Measurements from ENCODE around the gene SBSN.
A peak's percentile ranks its signal among the peaks of the same experiment; 100 is the strongest.

Gene SBSN

GRCh38 chr19:35509861-35510625 is 18.1 kb downstream of the SBSN start:
- TF ChIP-seq CTCF (IDR thresholded peaks at IDR 0.05) = peak; percentile 99
- H3K79me2 ChIP-seq = no peaks in the 10 kb centered on the region
- no peaks in the 10 kb centered on the region for H3K36me3 ChIP-seq (ENCODE audit: control insufficient read depth, insufficient read depth, low read length)
- H3K9me3 ChIP-seq (ENCODE audit: control insufficient read depth, low read length) = no peaks in the 10 kb centered on the region
- peak overlapping the region; percentile 73 for H3K4me2 ChIP-seq (ENCODE audit: low read length)
- peaks cover 5% of the 10 kb centered on the region for H3K4me1 ChIP-seq
- H3K4me3 ChIP-seq (ENCODE audit: low read depth, low read length) = peak overlapping the region; percentile 74
- H3K27me3 ChIP-seq (ENCODE audit: control insufficient read depth, insufficient read depth, low read length) = no peaks in the 10 kb centered on the region
- peak overlapping the region; percentile 84 for H2AFZ ChIP-seq
- peak overlapping the region; percentile 88 for H3K27ac ChIP-seq
- H3K9ac ChIP-seq = peak overlapping the region; percentile 58

DNA sequence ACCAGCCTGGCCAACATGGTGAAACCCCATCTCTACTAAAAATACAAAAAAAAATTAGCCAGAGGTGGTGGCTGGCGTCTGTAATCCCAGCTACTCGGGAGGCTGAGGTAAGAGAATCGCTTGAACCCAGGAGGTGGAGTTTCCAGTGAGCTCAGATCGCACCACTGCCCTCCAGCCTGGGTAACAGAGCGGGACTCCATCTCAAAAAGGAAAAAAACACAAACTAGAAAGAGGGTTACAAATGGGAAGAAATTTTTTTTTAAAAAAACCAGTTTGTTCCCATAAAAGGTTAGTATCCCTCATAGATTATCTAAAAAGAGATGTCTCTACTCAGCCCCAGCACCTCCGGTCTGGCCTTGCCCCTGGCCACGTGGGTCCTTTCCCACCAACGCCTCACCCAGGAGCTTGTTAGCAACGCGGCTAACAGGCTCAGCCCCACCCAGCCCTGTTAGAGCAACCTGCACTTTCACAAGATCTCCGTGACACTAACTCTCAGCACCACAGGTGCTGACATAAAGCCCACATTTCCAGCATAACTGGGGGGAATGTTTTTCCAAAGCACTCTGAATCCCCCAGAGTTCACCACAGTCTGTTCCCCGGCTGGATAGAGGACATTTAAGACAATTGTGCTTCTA is 19.0 kb downstream of the SBSN start:
- H3K27ac ChIP-seq = peak overlapping the region; percentile 88

GRCh38 chr19:35508129-35508528 is 20.0 kb downstream of the SBSN start:
- no peak for TF ChIP-seq CTCF (IDR thresholded peaks at IDR 0.05)
- Histone ChIP-seq H3K27ac (no peak overlapping the region), H3K4me2 (ENCODE audit: low read length) (no peak overlapping the region), H3K36me3 (ENCODE audit: control insufficient read depth, insufficient read depth, low read length) (no peaks in the 10 kb centered on the region), H3K79me2 (no peaks in the 10 kb centered on the region), H3K4me3 (ENCODE audit: low read depth, low read length) (no peak overlapping the region), H3K9ac (no peak overlapping the region), H3K27me3 (ENCODE audit: control insufficient read depth, insufficient read depth, low read length) (no peaks in the 10 kb centered on the region), H3K4me1 (peaks cover 5% of the 10 kb centered on the region), H2AFZ (no peak overlapping the region), H3K9me3 (ENCODE audit: control insufficient read depth, low read length) (no peaks in the 10 kb centered on the region)

More for the DNA sequence above, 19.0 kb downstream of the SBSN start:
- no peaks in the 10 kb centered on the region for H3K79me2 ChIP-seq
- peak overlapping the region; percentile 58 for H3K9ac ChIP-seq
- peaks cover 5% of the 10 kb centered on the region for H3K4me1 ChIP-seq
- no peak for TF ChIP-seq CTCF (IDR thresholded peaks at IDR 0.05)
- no peaks in the 10 kb centered on the region for H3K27me3 ChIP-seq (ENCODE audit: control insufficient read depth, insufficient read depth, low read length)
- H3K4me2 ChIP-seq (ENCODE audit: low read length) = peak overlapping the region; percentile 73
- H3K36me3 ChIP-seq (ENCODE audit: control insufficient read depth, insufficient read depth, low read length) = no peaks in the 10 kb centered on the region
- H2AFZ ChIP-seq = peak overlapping the region; percentile 84
- H3K4me3 ChIP-seq (ENCODE audit: low read depth, low read length) = peak overlapping the region; percentile 74
- H3K9me3 ChIP-seq (ENCODE audit: control insufficient read depth, low read length) = no peaks in the 10 kb centered on the region

DNA sequence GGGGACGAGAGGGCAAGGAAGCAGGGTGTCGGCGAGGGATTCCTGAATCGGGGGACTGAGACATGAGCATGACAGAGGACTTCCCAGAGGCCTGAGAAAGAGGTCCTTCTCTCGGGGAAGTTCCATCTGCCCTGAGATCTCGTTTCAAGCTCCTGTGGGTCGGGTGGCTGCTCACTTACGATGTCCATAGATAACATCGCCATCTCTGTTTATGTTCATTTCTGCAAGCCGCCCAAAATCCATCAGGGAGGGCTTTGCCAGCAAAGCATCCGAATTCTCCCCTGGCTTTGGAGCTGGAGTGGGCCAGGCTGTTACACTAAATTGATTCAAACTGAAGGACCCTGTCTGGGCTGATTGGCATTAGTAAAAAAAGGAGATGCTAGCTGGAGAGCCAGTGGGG is 20.6 kb downstream of the SBSN start:
- Histone ChIP-seq H3K4me3 (ENCODE audit: low read depth, low read length) (no peak overlapping the region), H3K4me1 (peaks cover 5% of the 10 kb centered on the region), H3K27me3 (ENCODE audit: control insufficient read depth, insufficient read depth, low read length) (no peaks in the 10 kb centered on the region), H3K9me3 (ENCODE audit: control insufficient read depth, low read length) (no peaks in the 10 kb centered on the region), H3K9ac (no peak overlapping the region), H3K4me2 (ENCODE audit: low read length) (no peak overlapping the region), H3K27ac (no peak overlapping the region), H3K79me2 (no peaks in the 10 kb centered on the region), H2AFZ (no peak overlapping the region), H3K36me3 (ENCODE audit: control insufficient read depth, insufficient read depth, low read length) (no peaks in the 10 kb centered on the region)
- no peak for TF ChIP-seq CTCF (IDR thresholded peaks at IDR 0.05)

Measured in parathyroid adenoma (tissue), 2 donors.